ENCODE data around the gene CER1.
A peak's percentile ranks its signal among the peaks of the same experiment; 100 is the strongest.
"Not testable (repeated sequence)": the region's sequence is repeated elsewhere in the genome, so short reads cannot be mapped to it uniquely, and the experiment has no call there.

Gene CER1

GRCh38 chr9:14713187-14713767, 9.3 kb downstream of the CER1 start:
- no peak for DNase-seq

- DNase-seq: no peak
These were observed 11.7 kb downstream of the CER1 start for GRCh38 chr9:14710804-14711203.

- DNase-seq: no peak
These were observed 15.9 kb downstream of the CER1 start for GRCh38 chr9:14706530-14707140.

- DNase-seq: no peak
These were observed 17.5 kb downstream of the CER1 start for GRCh38 chr9:14705079-14705478.

GRCh38 chr9:14704281-14704680, 18.3 kb downstream of the CER1 start:
- DNase-seq: no peak

DNA sequence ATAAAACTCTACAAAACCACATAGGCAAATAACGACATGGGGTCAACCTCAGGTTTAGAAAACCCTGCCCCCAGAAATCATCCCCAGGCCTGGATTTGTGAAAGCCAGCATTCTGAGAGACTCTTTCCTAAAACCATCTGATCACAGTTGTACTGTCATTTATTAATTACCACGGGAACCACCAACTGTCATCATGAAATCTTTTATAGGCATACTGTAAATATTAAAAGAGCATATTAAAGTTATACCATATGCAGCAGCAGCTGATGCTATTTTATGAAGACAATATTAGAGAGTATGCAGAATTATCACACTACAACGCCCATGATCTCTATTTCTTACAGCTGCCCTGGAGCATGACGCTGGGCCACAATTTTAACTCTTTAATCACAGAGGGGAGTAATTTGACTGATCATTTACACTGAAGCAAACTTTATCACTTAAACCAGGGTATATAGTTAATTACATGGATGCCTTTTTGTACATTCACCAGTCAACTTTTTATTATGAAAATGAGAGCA, 20.3 kb downstream of the CER1 start:
- DNase-seq: no peak

DNA sequence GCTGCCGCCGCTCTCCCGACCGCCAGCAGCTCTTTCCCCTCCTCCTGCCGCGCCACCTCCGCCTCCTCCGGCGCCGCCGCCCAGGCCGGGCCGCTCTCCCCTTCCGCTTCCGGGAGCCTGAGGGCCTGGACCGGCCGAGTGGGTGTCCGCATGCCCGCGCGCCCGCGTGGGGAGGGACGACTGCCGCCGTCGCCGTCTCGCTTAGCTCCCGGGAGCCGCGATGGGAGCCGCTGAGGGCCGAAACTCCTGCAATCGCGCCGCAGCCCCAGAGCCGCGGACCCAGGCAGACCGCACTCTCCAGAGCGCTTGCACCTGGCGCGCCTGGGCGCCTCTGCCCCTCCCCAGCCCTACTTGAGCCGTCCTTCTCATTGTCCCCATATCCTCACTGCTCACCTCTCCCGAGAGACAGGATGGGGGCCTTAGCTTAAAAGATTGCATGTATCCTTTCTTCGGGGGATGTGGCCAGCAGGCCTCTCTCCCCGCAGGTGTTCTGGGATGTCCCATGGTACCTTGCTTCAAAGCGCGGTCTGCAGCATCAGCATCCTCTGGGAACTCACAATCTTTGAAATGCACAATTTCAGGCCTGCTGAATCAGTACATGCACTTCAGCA, 29.2 kb downstream of the CER1 start, which contains the start of gene ZDHHC21:
ZDHHC21 (minus strand) TSS at position 182 of the 611 bp plus-strand sequence. CDS start 19,092 bp downstream, outside the sequence.
- peak; percentile 48 for DNase-seq

GRCh38 chr9:14692470-14693250, 29.9 kb downstream of the CER1 start:
- DNase-seq: peak; percentile 28

- no peak for DNase-seq
These were observed 31.4 kb downstream of the CER1 start for GRCh38 chr9:14690948-14691730.

GRCh38 chr9:14687042-14687719, 35.4 kb downstream of the CER1 start:
- DNase-seq: no peak

GRCh38 chr9:14686168-14686567, 36.4 kb downstream of the CER1 start:
- no peak for DNase-seq

- DNase-seq: not testable (repeated sequence)
These were observed 39.9 kb downstream of the CER1 start for GRCh38 chr9:14682616-14683015.

GRCh38 chr9:14678776-14679175, 43.8 kb downstream of the CER1 start:
- DNase-seq: no peak

DNA sequence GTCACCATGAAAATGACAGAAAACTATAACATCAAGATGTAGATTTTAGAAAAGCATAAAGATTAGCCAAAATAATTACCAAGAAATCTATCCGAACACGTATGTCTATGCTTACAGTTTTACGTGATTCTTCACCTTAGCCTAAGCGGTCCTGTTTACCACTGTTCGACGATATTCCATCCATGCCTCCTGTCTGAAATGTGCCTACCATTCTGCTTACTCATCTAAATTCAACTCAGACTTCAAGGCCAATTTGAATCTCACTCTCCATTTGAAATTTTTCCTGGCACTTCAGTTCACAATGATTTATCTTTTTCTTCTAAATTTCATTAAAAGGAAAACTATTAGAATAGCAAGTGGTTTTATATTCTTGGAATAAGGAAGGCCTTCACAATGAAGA, 44.7 kb downstream of the CER1 start:
- no peak for DNase-seq

GRCh38 chr9:14677396-14677795, 45.1 kb downstream of the CER1 start:
- no peak for DNase-seq

DNA sequence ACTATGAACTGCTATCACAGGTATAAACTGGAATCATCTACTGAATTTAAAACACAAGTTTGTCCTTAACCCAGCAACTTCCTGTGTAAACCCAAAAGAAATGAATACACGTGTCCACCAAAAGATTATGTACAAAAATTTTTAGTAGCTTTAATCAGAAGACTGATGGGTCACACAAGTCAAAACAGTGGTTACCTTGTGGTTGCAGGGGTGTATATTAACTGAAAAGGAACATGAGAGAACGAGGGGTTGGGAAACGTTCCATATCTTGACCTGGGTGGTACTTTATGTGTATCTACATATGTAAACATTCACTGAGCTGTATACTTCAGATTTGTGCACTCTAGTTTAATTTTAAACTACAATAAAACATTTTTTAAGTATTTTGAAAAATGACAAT, 47.9 kb downstream of the CER1 start:
- no peak for DNase-seq

- DNase-seq: no peak
These were observed 51.2 kb downstream of the CER1 start for GRCh38 chr9:14671377-14671776.

GRCh38 chr9:14670718-14671117, 51.8 kb downstream of the CER1 start:
- no peak for DNase-seq

Measured in stimulated activated naive CD4-positive, alpha-beta T cell treated with Interleukin-2 at 50 U/mL for 16 hours (primary cell).